Gastroesophageal sphincter (tissue), 4 donors: ENCODE data around the gene TTLL4. TPM values are rescaled to one million over a fixed set of nuclear protein-coding genes. Genes with fewer than 3 reads are reported as not detected.

Source experiments
- ATAC-seq: fragments of 150-250 bp; one replicate; pipeline ENCODE4 v1.9.1; 2016; ENCODE audit warnings: mild to moderate bottlenecking, moderate library complexity
- H3K27ac ChIP-seq, 4 donors: fragments of 200-600 bp; sonication (generic) in 3 of 4; 1 replicate in 3 of 4; 2 replicates in 1 of 4; pipeline ENCODE4 v1.5.1; 2016 to 2019
- H3K27me3 ChIP-seq: fragments of 200-600 bp; sonication (generic); one replicate; pipeline ENCODE4 v1.5.1; 2019
- H3K36me3 ChIP-seq, 2 donors: fragments of 200-600 bp; sonication (generic); one replicate each; pipeline ENCODE4 v1.5.1; 2019; ENCODE audit warnings: control low read depth in 1 of 2
- H3K4me1 ChIP-seq, 3 donors: fragments of 200-600 bp; sonication (generic); 1 replicate in 2 of 3; 2 replicates in 1 of 3; pipeline ENCODE4 v1.5.1; 2016 to 2019; ENCODE audit warnings: control low read depth in 2 of 3
- H3K4me3 ChIP-seq, 2 donors: fragments of 200-600 bp; sonication (generic); one replicate each; pipeline ENCODE4 v1.5.1; 2019; ENCODE audit warnings: mild to moderate bottlenecking in 1 of 2, moderate library complexity in 1 of 2
- H3K9me3 ChIP-seq, 3 donors: fragments of 200-600 bp; sonication (generic); one replicate each; pipeline ENCODE4 v1.5.1; 2017 to 2019; ENCODE audit warnings: control low read depth in 2 of 3
- EP300 ChIP-seq: sonication (generic); formaldehyde crosslinking; IDR thresholded peaks from one replicate; pipeline ENCODE4 v1.6.1; 2017; ENCODE audit warnings: antibody characterized with exemption, mild to moderate bottlenecking
- POLR2A ChIP-seq, 2 donors: fragments of 450-650 bp; IDR thresholded peaks; one replicate each; pipeline ENCODE4 v1.6.1; 2017; ENCODE audit warnings: antibody characterized with exemption in 2 of 2, mild to moderate bottlenecking in 2 of 2, moderate library complexity in 1 of 2
- POLR2AphosphoS5 ChIP-seq: sonication (generic); formaldehyde crosslinking; IDR thresholded peaks from one replicate; pipeline ENCODE4 v1.6.1; 2017; ENCODE audit warnings: antibody characterized with exemption
- WGBS, 2 donors: methylation state at CpG; one replicate each; pipeline ENCODE4 v1.1.5; 2018; ENCODE audit warnings: low coverage in 1 of 2; 5-methylcytosine and 5-hydroxymethylcytosine counted together
- total RNA-seq, 4 donors: library from RNA; depleted of rRNA; stranded (reverse); fragments of >200 nt; gene quantifications; one replicate each; pipeline ENCODE4 v1.1.0, GENCODE V29; 2016
- TF ChIP-seq, protein P1 (sequence below), 4 experiments: fragments of 200-600 bp in 2 of 4; fragments of 450-650 bp in 2 of 4; sonication (generic) in 1 of 4; IDR thresholded peaks; one replicate each; pipeline ENCODE4 v1.5.1; 2017 to 2019; ENCODE audit warnings: antibody characterized with exemption in 4 of 4, mild to moderate bottlenecking in 2 of 4, moderate library complexity in 2 of 4

TTLL4 gene
- total RNA-seq, 4 donors from 2014 or later, result 6.5 to 12.1 (median 8.7) TPM

GRCh38 chr2:218719457-218719856 is 8.8 kb downstream of the TTLL4 start:
- TF ChIP-seq POLR2AphosphoS5 (no peak), EP300 (no peak), POLR2A (IDR thresholded peaks at IDR 0.05) (no peak)
- TF ChIP-seq, protein P1, sequence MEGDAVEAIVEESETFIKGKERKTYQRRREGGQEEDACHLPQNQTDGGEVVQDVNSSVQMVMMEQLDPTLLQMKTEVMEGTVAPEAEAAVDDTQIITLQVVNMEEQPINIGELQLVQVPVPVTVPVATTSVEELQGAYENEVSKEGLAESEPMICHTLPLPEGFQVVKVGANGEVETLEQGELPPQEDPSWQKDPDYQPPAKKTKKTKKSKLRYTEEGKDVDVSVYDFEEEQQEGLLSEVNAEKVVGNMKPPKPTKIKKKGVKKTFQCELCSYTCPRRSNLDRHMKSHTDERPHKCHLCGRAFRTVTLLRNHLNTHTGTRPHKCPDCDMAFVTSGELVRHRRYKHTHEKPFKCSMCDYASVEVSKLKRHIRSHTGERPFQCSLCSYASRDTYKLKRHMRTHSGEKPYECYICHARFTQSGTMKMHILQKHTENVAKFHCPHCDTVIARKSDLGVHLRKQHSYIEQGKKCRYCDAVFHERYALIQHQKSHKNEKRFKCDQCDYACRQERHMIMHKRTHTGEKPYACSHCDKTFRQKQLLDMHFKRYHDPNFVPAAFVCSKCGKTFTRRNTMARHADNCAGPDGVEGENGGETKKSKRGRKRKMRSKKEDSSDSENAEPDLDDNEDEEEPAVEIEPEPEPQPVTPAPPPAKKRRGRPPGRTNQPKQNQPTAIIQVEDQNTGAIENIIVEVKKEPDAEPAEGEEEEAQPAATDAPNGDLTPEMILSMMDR (IDR thresholded peaks at IDR 0.05), result no peak
- peaks cover 0 to 13% (median 4%) of the 10 kb centered on the region in 3 donors for H3K4me1 ChIP-seq
- no peaks in the 10 kb centered on the region for H3K27me3 ChIP-seq
- H3K36me3 ChIP-seq, result peaks cover 0 to 19% of the 10 kb centered on the region in 2 donors
- no peak overlapping the region for H3K27ac ChIP-seq
- H3K9me3 ChIP-seq, result no peaks in the 10 kb centered on the region
- no peak for ATAC-seq
- 80 to 82% methylated on average over 3 of the region's 3 CpGs for WGBS, 2 donors
- H3K4me3 ChIP-seq, result no peak overlapping the region

DNA sequence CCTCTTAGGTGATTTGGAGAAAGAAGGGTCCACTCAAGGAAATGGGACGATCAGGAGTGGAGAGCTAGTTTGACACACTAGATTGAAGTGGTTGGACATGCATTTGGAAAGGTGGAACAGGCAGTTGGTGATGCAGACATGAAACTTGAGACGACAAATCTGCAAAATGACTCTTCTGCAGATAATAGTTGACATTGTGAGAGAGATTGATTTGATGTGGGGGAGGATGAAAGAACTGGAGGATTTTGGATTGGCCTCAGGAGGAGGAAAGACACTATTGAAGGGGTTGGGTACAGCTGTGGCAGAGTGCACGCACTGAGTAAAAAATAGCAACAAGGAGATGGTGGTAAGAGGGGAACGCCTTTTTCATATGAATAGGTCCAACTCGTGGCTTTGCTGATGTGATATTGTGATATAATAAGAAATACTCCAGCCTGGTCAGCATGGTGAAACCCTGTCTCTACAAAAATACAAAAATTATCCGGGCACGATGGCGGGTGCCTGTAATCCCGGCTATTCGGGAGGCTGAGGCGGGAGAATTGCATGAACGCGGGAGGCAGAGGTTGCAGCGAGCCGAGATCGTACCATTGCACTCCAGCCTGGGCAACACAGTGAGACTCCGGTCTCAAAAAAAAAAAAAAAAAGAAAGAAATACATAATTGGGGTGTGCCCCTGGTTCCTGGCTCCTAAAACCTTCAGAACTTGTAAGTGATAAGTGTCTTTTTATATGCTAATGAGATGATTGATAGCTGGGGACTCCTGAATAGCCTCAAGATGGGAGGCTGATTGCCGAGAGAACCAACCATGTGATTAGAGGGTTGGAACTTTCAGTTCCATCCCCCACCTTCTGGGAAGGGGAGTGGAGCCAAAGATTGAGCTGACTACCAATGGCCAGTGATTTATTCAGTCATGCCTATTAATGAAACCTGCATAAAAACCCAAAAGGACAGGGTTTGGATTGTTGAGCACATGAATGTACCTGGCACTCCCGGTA is 9.7 kb downstream of the TTLL4 start:
- Histone ChIP-seq H3K4me3 (no peak overlapping the region), H3K27me3 (no peaks in the 10 kb centered on the region), H3K27ac (no peak overlapping the region), H3K9me3 (no peaks in the 10 kb centered on the region), H3K4me1 (peaks cover 0 to 13% (median 4%) of the 10 kb centered on the region in 3 donors), H3K36me3 (peaks cover 0 to 19% of the 10 kb centered on the region in 2 donors)
- TF ChIP-seq POLR2A (IDR thresholded peaks at IDR 0.05) (no peak), POLR2AphosphoS5 (no peak), EP300 (no peak)
- TF ChIP-seq, protein P1 (IDR thresholded peaks at IDR 0.05), result no peak
- WGBS, 2 donors, result 89 to 90% methylated on average over 7 to 18 of the region's 19 CpGs
- ATAC-seq, result no peak

- TF ChIP-seq, protein P1 (IDR thresholded peaks at IDR 0.05), result no peak
- TF ChIP-seq POLR2AphosphoS5, result no peak
- TF ChIP-seq EP300, result no peak
- no peak for TF ChIP-seq POLR2A (IDR thresholded peaks at IDR 0.05)
- ATAC-seq, result no peak
- Histone ChIP-seq H3K27ac (no peak overlapping the region), H3K27me3 (no peaks in the 10 kb centered on the region), H3K4me3 (no peak overlapping the region), H3K36me3 (peaks cover 0 to 14% of the 10 kb centered on the region in 2 donors), H3K9me3 (peaks cover 0 to 11% (median 0%) of the 10 kb centered on the region in 3 donors), H3K4me1 (peaks cover 0 to 13% (median 4%) of the 10 kb centered on the region in 3 donors)
Measured at GRCh38 chr2:218721488-218721887, 10.9 kb downstream of the TTLL4 start.

GRCh38 chr2:218721934-218722333 is 11.3 kb downstream of the TTLL4 start:
- H3K9me3 ChIP-seq, result peaks cover 0 to 15% (median 0%) of the 10 kb centered on the region in 3 donors
- H3K36me3 ChIP-seq, result peaks cover 0 to 14% of the 10 kb centered on the region in 2 donors
- WGBS, 2 donors, result 92 to 96% methylated on average over 2 of the region's 2 CpGs
- no peak overlapping the region for H3K27ac ChIP-seq
- H3K4me3 ChIP-seq, result no peak overlapping the region
- H3K27me3 ChIP-seq, result no peaks in the 10 kb centered on the region
- ATAC-seq, result no peak
- TF ChIP-seq POLR2AphosphoS5, result no peak
- TF ChIP-seq EP300, result no peak
- TF ChIP-seq, protein P1 (IDR thresholded peaks at IDR 0.05), result no peak
- TF ChIP-seq POLR2A (IDR thresholded peaks at IDR 0.05), result no peak
- H3K4me1 ChIP-seq, result peaks cover 0 to 13% (median 4%) of the 10 kb centered on the region in 3 donors

DNA sequence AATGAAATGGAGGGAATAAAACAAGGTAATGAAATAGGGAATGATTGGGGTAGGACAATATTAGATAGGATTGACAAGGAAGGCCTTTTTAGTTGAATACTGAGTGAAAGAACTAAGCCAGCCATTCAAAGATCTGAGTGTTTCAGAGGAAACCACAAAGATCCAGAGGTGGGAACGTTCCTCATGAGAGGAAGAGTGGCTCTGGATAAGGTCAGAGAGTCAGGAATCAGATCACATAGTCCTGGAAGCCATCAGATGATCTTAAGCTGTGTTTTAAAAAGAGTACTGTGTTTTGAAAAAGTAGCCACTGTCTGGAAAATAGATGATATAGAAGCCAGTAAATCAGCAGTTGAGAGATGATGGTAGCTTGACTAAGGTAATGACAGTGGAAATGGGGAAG is 11.8 kb downstream of the TTLL4 start:
- TF ChIP-seq, protein P1 (IDR thresholded peaks at IDR 0.05), result no peak
- no peak for TF ChIP-seq EP300
- TF ChIP-seq POLR2AphosphoS5, result no peak
- TF ChIP-seq POLR2A (IDR thresholded peaks at IDR 0.05), result no peak
- Histone ChIP-seq H3K36me3 (peaks cover 0 to 14% of the 10 kb centered on the region in 2 donors), H3K27me3 (no peaks in the 10 kb centered on the region), H3K4me1 (peaks cover 0 to 9% (median under 1%) of the 10 kb centered on the region in 3 donors), H3K4me3 (no peak overlapping the region), H3K27ac (no peak overlapping the region), H3K9me3 (peaks cover 0 to 15% (median 0%) of the 10 kb centered on the region in 3 donors)
- WGBS, 2 donors, result 22 to 67% methylated on average over 1 of the region's 1 CpG
- ATAC-seq, result no peak
